Measurements from ENCODE around the gene TMEM141. TPM values are rescaled to one million over a fixed set of nuclear protein-coding genes. Genes with fewer than 3 reads are reported as not detected.

The TMEM141 gene
- total and polyA plus RNA-seq, 11 donors: 45.6 to 122 (median 66.9) TPM

DNA sequence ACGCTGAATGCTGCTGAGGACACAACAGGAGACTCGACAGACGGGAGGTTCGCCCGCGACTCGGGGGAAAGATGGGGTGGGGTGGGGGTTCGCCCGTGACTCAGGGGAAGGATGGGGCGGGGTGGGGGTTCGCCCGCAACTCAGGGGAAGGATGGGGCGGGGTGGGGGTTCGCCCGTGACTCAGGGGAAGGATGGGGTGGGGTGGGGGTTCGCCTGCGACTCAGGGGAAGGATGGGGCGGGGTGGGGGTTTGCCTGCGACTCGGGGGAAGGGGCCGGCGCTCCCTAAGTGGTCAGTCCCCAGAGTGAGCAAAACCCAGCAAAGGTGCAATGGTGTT, 45.0 kb upstream of the TMEM141 start:
- Histone ChIP-seq H3K4me3 (peak overlapping the region in 5 of 12 donors; percentile 24 to 55 (median 28)), H3K4me1 (peaks cover 0 to 60% (median 30%) of the 10 kb centered on the region in 12 donors), H3K36me3 (no peaks in the 10 kb centered on the region), H3K27ac (peak overlapping the region in 9 of 12 donors; percentile 25 to 84 (median 68)), H3K27me3 (peaks cover 0 to 18% (median 0%) of the 10 kb centered on the region in 9 donors), H3K9me3 (peaks cover 0 to under 1% (median 0%) of the 10 kb centered on the region in 12 donors)
- WGBS, 4 donors: 52 to 72% (median 66%) methylated on average over 12 to 22 of the region's 22 CpGs
- no peak for TF ChIP-seq POLR2A (IDR thresholded peaks at IDR 0.05)
- TF ChIP-seq, protein P1, sequence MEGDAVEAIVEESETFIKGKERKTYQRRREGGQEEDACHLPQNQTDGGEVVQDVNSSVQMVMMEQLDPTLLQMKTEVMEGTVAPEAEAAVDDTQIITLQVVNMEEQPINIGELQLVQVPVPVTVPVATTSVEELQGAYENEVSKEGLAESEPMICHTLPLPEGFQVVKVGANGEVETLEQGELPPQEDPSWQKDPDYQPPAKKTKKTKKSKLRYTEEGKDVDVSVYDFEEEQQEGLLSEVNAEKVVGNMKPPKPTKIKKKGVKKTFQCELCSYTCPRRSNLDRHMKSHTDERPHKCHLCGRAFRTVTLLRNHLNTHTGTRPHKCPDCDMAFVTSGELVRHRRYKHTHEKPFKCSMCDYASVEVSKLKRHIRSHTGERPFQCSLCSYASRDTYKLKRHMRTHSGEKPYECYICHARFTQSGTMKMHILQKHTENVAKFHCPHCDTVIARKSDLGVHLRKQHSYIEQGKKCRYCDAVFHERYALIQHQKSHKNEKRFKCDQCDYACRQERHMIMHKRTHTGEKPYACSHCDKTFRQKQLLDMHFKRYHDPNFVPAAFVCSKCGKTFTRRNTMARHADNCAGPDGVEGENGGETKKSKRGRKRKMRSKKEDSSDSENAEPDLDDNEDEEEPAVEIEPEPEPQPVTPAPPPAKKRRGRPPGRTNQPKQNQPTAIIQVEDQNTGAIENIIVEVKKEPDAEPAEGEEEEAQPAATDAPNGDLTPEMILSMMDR (IDR thresholded peaks at IDR 0.05): no peak
- no peak for ATAC-seq
- DNase-seq: peak in 1 of 5 donors; percentile 67
- intact Hi-C loops (cut with DNase I): no loop called here

DNA sequence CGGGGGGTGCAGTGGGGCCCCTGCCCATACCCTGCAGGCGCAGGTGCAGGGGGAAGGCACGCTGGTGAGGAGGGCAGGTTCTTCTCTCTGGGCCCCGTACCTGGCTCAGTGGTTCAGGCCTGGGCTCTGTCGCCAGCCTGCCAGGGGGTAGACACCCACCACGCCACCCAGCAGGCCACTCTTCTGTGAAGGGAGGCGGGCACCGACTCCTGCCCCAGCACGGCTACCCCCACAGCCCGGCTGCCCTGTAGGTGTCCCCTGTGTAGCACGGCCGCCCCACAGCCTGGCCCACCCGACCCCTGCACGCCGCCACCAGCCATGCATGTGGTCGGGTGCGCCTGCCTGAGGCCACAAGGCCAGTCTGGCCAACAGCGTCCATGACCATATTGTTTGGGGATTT, 44.5 kb upstream of the TMEM141 start:
- Histone ChIP-seq H3K36me3 (no peaks in the 10 kb centered on the region), H3K9me3 (peaks cover 0 to 6% (median 0%) of the 10 kb centered on the region in 12 donors), H3K4me1 (peaks cover 0 to 55% (median 25%) of the 10 kb centered on the region in 12 donors), H3K27ac (peak overlapping the region in 7 of 12 donors; percentile 25 to 75 (median 68)), H3K4me3 (peak overlapping the region in 1 of 12 donors; percentile 55), H3K27me3 (peaks cover 0 to 14% (median 0%) of the 10 kb centered on the region in 9 donors)
- peak in 3 of 5 donors; percentile 24 to 61 (median 24) for DNase-seq
- 90 to 95% (median 92%) methylated on average over 10 to 18 of the region's 18 CpGs for WGBS, 4 donors
- TF ChIP-seq, protein P1 (IDR thresholded peaks at IDR 0.05): no peak
- no peak for TF ChIP-seq POLR2A (IDR thresholded peaks at IDR 0.05)
- intact Hi-C loops (cut with DNase I): no loop called here
- no peak for ATAC-seq

DNA sequence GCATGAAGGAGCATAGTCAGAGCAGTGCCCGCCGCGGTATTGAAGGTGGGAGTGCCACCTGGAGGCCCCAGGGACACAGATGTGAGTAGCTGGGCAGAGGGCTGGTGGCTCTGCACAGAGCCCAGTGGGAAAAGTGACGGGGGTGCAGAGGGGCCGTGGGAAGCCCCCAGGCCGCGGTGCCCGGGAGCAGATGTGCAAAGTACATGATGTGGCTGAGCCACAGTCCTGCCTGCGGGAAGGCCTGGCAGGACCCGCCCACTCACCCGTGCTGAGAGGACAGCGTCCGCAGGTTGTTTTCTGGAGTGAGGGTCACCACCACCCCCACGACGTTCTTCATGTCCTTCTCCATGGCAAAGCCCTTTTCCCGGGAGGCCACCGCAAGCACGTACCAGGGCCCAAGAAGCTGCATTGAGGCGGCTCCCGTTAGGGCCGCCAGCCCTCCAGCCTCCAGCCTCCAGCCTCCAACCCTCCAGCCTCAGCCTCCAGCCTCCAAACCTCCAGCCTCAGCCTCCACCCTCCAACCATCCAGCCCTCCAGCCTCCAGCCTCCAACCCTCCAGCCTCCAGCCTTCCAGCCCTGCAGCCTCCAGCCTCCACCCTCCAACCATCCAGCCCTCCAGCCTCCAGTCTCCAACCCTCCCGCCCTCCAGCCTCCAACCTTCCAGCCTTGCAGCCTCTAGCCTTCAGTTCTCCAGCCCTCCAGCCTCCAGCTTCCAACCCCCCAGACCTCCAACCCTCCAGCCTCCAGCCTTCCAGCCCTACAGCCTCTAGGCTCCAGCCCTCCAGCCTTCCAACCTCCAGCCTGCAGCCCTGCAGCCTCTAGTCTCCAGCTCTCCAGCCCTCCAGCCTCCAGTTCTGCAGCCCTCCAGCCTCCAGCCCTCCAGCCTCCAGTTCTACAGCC, 43.7 kb upstream of the TMEM141 start:
- Histone ChIP-seq H3K27me3 (peaks cover 0 to 8% (median 0%) of the 10 kb centered on the region in 9 donors), H3K36me3 (no peaks in the 10 kb centered on the region), H3K4me3 (no peak overlapping the region), H3K4me1 (peaks cover 0 to 47% (median 20%) of the 10 kb centered on the region in 12 donors), H3K9me3 (peaks cover 0 to 9% (median 0%) of the 10 kb centered on the region in 12 donors), H3K27ac (peak overlapping the region in 3 of 12 donors; percentile 72 to 75 (median 74))
- DNase-seq (peak in 3 of 5 donors; percentile 17 to 32 (median 22)), ATAC-seq (no peak)
- intact Hi-C loops (cut with DNase I): no loop called here
- 92 to 96% (median 95%) methylated on average over 15 to 22 of the region's 22 CpGs for WGBS, 4 donors
- TF ChIP-seq, protein P1 (IDR thresholded peaks at IDR 0.05): no peak
- no peak for TF ChIP-seq POLR2A (IDR thresholded peaks at IDR 0.05)

DNA sequence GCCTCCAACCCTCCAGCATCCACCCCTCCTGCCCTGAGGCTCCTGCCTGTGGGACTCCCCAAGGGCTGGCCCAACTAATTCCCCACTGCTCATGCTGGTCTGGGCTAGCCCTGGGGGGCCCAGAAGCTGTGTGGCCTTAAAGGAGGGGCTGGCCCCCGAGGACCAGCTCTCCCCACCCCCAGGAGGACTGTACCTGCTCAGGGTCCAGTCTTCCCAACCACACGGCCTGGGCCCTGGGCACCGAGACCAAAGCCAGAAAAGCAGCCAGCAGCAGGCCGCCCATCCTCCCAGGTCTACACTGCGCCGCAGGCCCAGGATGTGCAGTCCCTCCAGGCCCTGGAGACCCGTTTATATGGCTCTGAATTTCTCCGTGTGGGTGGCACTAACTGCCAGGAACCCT, 42.9 kb upstream of the TMEM141 start, which contains the start of gene LCN6:
Gene LCN6, minus strand, starts transcription at position 325 of the 400 bp plus-strand sequence. Its CDS starts 42 bp downstream, at position 283.
- TF ChIP-seq, protein P1 (IDR thresholded peaks at IDR 0.05): no peak
- TF ChIP-seq POLR2A (IDR thresholded peaks at IDR 0.05): no peak
- DNase-seq: peak in 3 of 5 donors; percentile 8 to 48 (median 20)
- Histone ChIP-seq H3K9me3 (peaks cover 0 to 12% (median 0%) of the 10 kb centered on the region in 12 donors), H3K36me3 (no peaks in the 10 kb centered on the region), H3K4me3 (no peak within 1 kb of the TSS), H3K27me3 (peaks cover 0 to under 1% (median 0%) of the 10 kb centered on the region in 9 donors), H3K4me1 (peaks cover 0 to 39% (median 20%) of the 10 kb centered on the region in 12 donors), H3K27ac (peak within 1 kb of the TSS; percentile 27 to 85 (median 73))
- WGBS, 4 donors: 73 to 92% (median 83%) methylated on average over 6 to 8 of the region's 8 CpGs
- ATAC-seq: peak in 1 of 4 donors; percentile 6
- intact Hi-C loops (cut with DNase I): no loop called here

Measured in heart left ventricle (tissue), 16 donors.